NCI-H2227 treated with DMSO at 0.1 percent for 48 hours (cell line): ENCODE results near the gene PDZD4.

Experiments used
- DNase-seq: peaks from one replicate; lab custom pipeline; 2025; lab: John Stamatoyannopoulos, UW

Gene PDZD4

GRCh38 chrX:153782871-153783270 is 47.5 kb downstream of the PDZD4 start:
- DNase-seq, result no peak

GRCh38 chrX:153782313-153782712 is 48.0 kb downstream of the PDZD4 start:
- DNase-seq, result no peak

DNA sequence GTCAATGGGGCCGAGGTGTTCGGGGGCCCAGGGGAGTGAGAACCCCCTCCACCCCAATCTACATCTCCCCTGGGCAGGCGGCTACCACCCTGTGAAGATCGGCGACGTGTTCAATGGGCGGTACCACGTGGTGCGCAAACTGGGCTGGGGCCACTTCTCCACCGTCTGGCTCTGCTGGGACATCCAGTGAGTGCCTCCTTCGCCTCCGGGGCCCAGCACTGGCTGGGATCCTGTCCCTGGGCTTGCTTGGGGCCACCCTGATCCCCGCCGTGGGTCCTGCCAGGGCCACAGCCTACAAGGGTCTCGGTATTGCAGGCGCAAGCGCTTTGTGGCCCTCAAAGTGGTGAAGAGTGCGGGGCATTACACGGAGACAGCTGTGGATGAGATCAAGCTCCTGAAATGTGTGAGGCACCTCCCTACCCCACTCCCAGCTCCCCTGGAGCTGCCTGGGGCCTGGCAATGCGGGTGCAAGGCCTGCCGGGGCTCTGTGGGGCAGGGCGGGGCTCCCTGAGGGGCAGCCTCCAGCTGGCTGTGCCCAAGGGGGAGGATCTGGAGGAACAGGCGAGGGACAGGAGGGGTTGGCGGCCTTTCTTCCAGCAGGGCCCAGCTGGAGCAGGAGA is 48.8 kb downstream of the PDZD4 start:
- DNase-seq, result no peak

DNA sequence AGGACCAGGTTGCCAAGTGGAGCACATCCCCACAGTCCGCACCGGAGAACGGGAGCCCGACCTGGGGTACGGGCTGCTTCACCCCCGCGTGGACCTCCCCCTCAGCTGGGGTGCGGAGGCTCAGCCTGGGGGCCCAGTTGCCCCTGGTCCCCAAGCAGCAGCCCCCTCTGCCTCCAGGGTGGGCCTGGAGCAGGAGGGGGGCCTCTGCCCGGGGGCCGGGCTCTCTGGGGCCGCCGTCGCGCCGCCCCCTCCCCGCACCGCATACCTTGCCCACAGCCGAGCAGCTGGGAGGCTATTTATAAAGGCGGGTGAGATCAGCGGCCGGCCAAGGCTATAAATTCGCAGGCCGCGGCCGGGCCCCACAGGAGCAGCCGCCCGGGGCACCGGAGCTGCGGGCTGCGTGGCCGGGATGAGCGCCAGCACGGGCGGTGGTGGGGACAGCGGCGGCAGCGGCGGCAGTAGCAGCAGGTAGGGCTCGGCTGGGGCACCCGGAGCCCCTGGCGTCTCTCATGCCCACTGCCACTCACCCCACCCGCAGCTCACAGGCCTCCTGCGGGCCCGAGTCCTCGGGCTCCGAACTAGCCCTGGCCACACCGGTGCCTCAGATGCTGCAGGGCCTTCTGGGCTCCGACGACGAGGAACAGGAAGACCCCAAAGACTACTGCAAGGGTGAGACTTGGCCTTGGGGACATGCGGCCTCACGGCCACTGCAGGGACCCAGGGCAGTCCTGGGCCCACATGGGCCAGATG is 49.5 kb downstream of the PDZD4 start, which contains the start of gene SRPK3:
TSS of gene SRPK3 (plus strand) at position 364 of the 750 bp plus-strand sequence. CDS start at position 410, 46 bp downstream.
- DNase-seq, result no peak

DNA sequence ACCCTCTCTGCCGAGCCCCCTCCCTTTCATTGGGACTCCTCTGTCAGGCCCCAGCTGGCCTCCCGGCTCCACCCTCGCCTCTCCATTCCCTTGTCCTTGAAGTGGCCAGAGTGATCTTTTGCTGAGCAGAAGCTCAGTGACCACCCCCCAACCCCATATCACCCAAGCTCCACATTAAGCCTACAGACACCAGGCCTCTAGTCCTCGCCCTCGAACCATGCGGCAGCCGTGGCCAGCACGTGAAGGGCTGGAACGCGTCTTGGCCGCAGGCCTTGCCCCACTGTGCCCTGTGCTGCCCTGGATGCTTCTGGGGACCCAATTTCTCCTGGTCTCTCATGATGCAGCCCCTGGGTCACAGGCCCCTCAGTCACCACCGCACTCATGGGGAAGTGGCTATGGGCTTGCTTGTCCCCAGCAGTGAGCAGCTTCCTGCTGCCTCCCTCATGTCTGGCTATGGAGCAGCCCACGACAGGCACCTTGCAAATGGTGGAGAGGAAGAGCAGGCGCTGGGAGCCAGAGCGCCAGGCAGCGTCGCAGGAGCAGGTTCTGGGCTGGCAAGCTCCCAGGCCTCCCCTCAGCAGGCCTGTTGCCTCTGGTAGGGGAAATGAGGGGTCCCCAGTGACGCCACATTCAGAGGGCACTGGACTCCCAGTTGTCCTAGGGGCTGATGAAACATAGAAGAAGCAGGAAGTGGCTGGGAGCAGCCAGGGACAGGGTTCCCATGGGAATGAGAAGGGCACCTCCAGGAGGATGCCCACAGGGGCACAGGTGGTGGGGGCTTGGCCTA is 50.3 kb downstream of the PDZD4 start:
- DNase-seq, result no peak

DNA sequence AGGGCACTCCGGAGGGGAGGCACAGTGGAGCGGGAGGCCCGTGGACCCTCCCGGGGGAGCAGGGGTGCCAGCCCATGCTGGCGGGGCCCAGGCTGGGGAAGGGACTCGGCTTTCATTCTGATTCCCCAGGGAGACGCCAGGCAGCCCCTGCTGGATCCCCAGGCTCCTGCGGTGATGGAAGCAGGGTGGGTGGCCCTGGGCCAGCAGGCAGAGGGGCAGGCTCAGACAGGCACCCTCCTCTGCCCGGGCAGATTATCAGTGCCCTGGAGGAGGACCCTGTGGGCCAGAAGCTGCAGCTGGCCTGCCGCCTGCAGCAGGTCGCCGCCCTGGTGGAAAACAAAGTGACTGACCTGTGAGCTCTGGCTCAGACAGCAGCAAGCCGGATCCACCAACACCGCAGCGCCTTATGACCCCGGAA is 51.7 kb downstream of the PDZD4 start:
- DNase-seq, result no peak

- DNase-seq, result no peak
Observed at GRCh38 chrX:153778181-153778580, 52.2 kb downstream of the PDZD4 start.

- no peak for DNase-seq
Observed at GRCh38 chrX:153777261-153778090, 52.9 kb downstream of the PDZD4 start.

- no peak for DNase-seq
Observed at GRCh38 chrX:153776611-153777045, 53.7 kb downstream of the PDZD4 start.

GRCh38 chrX:153776120-153776599 is 54.2 kb downstream of the PDZD4 start:
- DNase-seq, result no peak

- no peak for DNase-seq
Observed at GRCh38 chrX:153775293-153776119, 54.8 kb downstream of the PDZD4 start.

- no peak for DNase-seq
Observed at GRCh38 chrX:153774576-153775292, 55.6 kb downstream of the PDZD4 start.

DNA sequence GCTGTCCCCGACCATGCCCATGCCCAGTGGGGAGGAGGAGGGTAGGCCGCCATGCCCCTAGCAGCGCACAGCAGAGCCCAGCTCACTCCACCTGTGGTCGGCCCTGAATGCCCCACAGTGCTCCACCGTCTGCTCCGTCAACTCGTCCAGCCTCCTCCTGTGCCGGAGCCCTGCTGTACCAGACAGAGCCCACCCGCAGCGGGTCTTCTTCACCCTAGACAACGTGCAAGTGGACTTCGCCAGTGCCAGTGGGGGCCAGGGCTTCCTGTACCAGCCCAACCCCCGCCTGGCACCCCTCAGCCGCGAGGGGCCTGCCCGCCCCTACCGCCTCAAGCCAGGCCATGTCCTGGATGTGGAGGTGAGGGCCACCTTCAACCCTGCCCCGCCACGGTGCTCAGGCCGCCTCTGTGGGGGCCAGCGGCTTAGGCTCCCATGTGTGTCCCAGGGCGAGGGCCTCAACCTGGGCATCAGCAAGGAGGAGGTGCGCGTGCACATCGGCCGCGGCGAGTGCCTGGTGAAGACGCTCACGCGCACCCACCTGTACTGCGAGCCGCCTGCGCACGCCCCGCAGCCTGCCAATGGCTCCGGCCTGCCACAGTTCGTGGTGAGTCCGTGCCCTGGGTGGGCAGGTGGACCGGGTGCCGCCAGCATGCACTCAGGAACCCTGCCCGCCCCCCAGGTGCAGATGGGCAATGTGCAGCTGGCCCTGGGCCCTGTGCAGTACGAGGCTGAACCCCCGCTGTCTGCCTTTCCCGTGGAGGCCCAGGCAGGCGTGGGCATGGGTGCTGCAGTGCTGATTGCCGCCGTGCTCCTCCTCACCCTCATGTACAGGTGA is 56.4 kb downstream of the PDZD4 start:
- DNase-seq, result no peak

- no peak for DNase-seq
Observed at GRCh38 chrX:153773218-153773611, 57.1 kb downstream of the PDZD4 start.

DNA sequence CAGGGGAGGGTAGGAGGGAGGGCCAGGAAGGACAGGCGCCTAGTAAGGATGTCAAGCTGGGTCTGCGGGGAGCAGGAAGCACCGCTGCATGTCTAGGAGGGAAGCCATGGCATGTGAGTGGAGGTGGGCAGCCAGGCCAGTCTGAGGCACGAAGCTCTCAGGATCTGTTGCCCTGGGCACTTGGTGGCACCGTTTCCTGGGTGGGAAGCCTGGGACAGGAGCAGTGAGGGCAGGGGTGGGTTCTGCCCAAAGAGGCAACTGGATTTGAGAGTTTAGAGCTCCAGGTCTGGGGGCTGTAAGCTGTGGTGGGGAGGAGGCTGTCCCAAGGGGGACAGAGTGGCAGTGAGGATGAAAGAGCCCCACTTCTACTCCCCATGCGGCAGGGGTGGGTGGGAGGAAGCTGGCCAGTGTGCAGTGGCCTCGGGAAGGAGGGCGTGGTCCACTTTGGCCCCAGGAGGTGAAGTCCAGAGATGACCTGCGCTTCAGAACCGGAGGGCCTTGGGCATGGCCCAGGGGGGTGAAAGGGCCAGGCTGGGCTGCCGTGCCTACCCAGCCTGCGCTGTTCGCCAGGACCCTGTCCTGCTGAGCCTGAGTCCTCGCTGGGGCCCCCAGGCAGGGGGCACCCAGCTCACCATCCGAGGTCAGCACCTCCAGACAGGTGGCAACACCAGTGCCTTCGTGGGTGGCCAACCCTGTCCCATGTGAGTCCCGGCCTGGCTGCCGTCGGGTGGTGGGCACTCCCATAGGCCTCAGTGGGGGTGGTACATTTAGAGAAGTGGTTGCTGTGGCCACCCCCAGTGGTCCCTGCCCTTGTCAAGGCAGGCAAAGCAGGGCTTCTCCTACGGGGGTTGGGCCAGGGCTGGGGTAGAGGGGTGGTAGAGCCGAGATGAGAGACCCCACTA is 57.8 kb downstream of the PDZD4 start:
- DNase-seq, result no peak

DNA sequence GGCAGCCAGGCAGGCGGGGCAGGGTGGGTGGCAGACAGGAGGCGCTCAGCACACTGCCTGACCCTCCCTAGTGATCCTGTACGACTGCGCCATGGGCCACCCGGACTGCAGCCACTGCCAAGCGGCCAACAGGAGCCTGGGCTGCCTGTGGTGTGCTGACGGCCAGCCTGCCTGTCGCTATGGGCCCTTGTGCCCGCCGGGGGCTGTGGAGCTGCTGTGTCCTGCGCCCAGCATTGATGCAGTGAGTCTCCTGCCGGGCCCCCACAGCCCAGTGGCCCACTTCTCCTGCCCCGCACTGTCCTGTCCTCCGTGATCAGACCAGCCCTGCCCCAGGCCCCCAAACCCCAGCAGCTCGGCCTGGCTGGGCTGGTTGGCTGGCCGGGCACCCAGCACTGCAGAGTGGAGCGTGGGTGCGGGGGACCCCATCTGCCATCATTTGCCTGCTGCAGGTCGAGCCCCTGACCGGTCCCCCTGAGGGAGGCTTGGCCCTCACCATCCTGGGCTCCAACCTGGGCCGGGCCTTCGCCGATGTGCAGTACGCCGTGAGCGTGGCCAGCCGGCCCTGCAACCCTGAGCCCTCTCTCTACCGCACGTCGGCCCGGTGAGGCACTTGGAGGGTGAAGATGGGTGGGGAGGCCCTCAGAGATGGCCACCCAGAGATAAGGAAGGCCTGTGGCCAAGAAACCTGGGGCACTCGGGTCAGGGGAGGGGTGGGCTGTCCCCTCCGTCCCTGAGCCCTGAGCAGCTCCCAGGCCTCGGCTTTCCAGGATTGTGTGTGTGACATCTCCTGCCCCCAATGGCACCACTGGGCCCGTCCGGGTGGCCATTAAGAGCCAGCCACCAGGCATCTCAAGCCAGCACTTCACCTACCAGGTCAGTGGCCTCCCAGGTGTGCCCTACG is 58.7 kb downstream of the PDZD4 start:
- no peak for DNase-seq
